ENCODE results near the gene PREPL. TPM values are rescaled to one million over a fixed set of nuclear protein-coding genes. Genes with fewer than 3 reads are reported as not detected.
A peak's percentile ranks its signal among the peaks of the same experiment; 100 is the strongest.

The PREPL gene
- total RNA-seq (2012; rRNA removed) (39.6 and 59.2 TPM in 2 replicates), polyA plus RNA-seq (2012; rRNA removed) (22.8 and 27.6 TPM in 2 replicates), Bru-seq, nascent RNA (percentile 86 among the genes with signal in this experiment), BruChase-seq, experiment 1, labeled RNA remaining after a 6-hour chase (percentile 88 among the genes with signal in this experiment), BruChase-seq, experiment 2, labeled RNA remaining after a 2-hour chase (percentile 87 among the genes with signal in this experiment)
- polyA plus RNA-seq (2012; cell fraction: cytosol; rRNA removed) = 3.9 and 4.9 TPM in 2 replicates
- polyA plus RNA-seq (2012; cell fraction: nucleus; rRNA removed; ENCODE audit: low replicate concordance) = 2.5 and 37.3 TPM in 2 replicates
- long read RNA-seq, full-length matches to known transcripts = 20 of 37 reads
- long read RNA-seq, partial matches to known transcripts = 4 of 37 reads
- long read RNA-seq, other reads (novel, unspliced or antisense) = 13 of 37 reads

DNA sequence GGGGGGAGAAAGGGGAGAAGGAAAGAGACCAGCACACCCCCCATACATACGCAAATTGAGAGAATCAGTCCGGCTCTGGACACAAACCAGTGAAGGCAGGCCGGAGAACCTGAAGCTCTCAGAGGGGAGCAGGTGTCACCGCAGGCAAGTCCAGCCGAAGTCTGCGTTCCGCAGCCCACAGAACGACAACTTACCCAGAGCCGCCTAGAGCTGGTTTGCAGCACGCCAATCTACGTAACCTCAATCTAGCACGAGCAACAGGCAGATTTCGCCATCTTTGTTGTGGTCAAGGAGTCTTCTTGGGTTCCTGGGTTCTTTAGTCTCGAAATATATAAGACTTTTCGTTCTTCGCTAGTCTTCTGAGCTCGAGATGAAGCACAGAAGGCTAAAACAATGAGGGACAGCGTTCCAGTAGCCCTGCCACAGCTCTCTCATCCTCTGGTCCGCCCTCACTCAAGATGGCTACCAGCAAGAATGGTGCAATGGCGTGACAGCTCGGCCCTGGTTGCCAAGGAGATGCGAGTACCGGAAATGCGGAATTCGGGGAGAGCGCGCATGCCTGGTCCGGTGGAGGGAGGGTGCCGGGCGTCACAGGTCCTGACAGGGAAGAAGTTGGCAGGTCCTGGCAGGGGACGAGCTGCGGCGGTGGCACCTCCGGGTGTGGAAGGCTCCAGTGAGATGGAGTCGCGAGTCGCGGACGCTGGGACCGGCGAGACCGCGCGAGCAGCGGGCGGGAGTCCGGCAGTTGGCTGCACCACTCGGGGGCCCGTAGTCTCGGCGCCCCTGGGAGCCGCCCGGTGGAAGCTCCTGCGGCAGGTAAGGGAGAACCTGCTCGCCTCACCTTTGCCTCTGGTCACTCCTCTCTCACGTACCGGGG lies at the start of gene PREPL, which contains the start of gene CAMKMT:
PREPL (minus strand) TSS at position 165 of the 877 bp plus-strand sequence. CDS start 15,152 bp downstream, outside the sequence.
CAMKMT (plus strand) TSS at position 618 of the 877 bp plus-strand sequence.
- no TSS peak for BruUV-seq (replicated peaks)
- peak; percentile 90 for TF ChIP-seq BHLHE40 (IDR thresholded peaks at IDR 0.05; ENCODE audit: low read depth, low read length)
- peak; percentile 25 for TF ChIP-seq RCOR1 (IDR thresholded peaks at IDR 0.05; ENCODE audit: insufficient replicate concordance, low read length)
- no peak for TF ChIP-seq RFX5 (IDR thresholded peaks at IDR 0.05; ENCODE audit: low read depth, low read length)
- TF ChIP-seq POLR2A (IDR thresholded peaks at IDR 0.05; ENCODE audit: low read depth, low read length) = peak; percentile 86
- no peak for TF ChIP-seq NFE2L2 (IDR thresholded peaks at IDR 0.05; ENCODE audit: low read depth, low read length)
- peak; percentile 95 for TF ChIP-seq CEBPB (IDR thresholded peaks at IDR 0.05; ENCODE audit: low read depth, low read length)
- no peak for TF ChIP-seq FOS (IDR thresholded peaks at IDR 0.05; ENCODE audit: low read depth, low read length)
- TF ChIP-seq, protein P1, sequence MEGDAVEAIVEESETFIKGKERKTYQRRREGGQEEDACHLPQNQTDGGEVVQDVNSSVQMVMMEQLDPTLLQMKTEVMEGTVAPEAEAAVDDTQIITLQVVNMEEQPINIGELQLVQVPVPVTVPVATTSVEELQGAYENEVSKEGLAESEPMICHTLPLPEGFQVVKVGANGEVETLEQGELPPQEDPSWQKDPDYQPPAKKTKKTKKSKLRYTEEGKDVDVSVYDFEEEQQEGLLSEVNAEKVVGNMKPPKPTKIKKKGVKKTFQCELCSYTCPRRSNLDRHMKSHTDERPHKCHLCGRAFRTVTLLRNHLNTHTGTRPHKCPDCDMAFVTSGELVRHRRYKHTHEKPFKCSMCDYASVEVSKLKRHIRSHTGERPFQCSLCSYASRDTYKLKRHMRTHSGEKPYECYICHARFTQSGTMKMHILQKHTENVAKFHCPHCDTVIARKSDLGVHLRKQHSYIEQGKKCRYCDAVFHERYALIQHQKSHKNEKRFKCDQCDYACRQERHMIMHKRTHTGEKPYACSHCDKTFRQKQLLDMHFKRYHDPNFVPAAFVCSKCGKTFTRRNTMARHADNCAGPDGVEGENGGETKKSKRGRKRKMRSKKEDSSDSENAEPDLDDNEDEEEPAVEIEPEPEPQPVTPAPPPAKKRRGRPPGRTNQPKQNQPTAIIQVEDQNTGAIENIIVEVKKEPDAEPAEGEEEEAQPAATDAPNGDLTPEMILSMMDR (conservative IDR thresholded peaks at IDR 0.05; ENCODE audit: low read depth, low read length) = no peak
- no peak for TF ChIP-seq RAD21 (IDR thresholded peaks at IDR 0.05; ENCODE audit: low read length)
- TF ChIP-seq USF2 (IDR thresholded peaks at IDR 0.05; ENCODE audit: low read depth, low read length) = peak; percentile 15; the same call in 1 of the 2 replicates
- peak; percentile 71; the same call in 1 of the 2 replicates for TF ChIP-seq MAZ (IDR thresholded peaks at IDR 0.05; ENCODE audit: borderline replicate concordance, low read depth, low read length)
- no peak for TF ChIP-seq MAFK (IDR thresholded peaks at IDR 0.05; ENCODE audit: low read depth, low read length)
- TF ChIP-seq CHD1 (IDR thresholded peaks at IDR 0.05; ENCODE audit: low read depth, low read length) = no peak

More for the DNA sequence above, at the start of gene PREPL, which contains the start of gene CAMKMT:
- Histone ChIP-seq H3K9ac (ENCODE audit: low read depth, low read length) (peak within 1 kb of the TSS; percentile 98), H2BK120ac (ENCODE audit: low read depth, low read length) (peak within 1 kb of the TSS; percentile 99), H3K27me3 (ENCODE audit: control insufficient read depth, insufficient read depth, low read length) (no peaks in the 10 kb centered on the region), H2AK5ac (ENCODE audit: low read depth, low read length) (peak within 1 kb of the TSS; percentile 91; the same call in 1 of the 2 replicates), H4K5ac (ENCODE audit: low read depth, low read length) (peak within 1 kb of the TSS; percentile 98), H3K14ac (replicated peaks; ENCODE audit: low read depth, low read length) (peak within 1 kb of the TSS; percentile 100), H3K4me2 (ENCODE audit: low read depth, low read length) (peak within 1 kb of the TSS; percentile 99), H2BK15ac (ENCODE audit: low read depth, low read length) (peak within 1 kb of the TSS; percentile 100), H3K36me3 (ENCODE audit: control insufficient read depth, insufficient read depth, low read length) (no peaks in the 10 kb centered on the region), H2AK9ac (replicated peaks; ENCODE audit: low read depth, low read length, poor library complexity) (peak within 1 kb of the TSS; percentile 92), H3K56ac (ENCODE audit: extremely low read depth, insufficient read depth, low read length) (peak within 1 kb of the TSS; percentile 100), H4K8ac (ENCODE audit: low read depth in 2 of 2, low read length in 2 of 2) (peak within 1 kb of the TSS; percentile 90 to 98), H3K9me3 (ENCODE audit: control insufficient read depth, insufficient read depth, low read length) (no peaks in the 10 kb centered on the region), H3K9me1 (ENCODE audit: insufficient read depth, low read length) (no peaks in the 10 kb centered on the region), H3K79me1 (ENCODE audit: low read depth in 1 of 2, low read length in 2 of 2) (peaks cover 17 to 26% of the 10 kb centered on the region in 2 experiments), H3K4me3 (ENCODE audit: insufficient read depth, low read depth, low read length) (peak within 1 kb of the TSS; percentile 58), H3K4me1 (ENCODE audit: control insufficient read depth, insufficient read depth, low read length) (no peaks in the 10 kb centered on the region), H3K23ac (ENCODE audit: low read depth, low read length) (peak within 1 kb of the TSS; percentile 100), H2BK20ac (ENCODE audit: low read depth, low read length) (peak within 1 kb of the TSS; percentile 98), H3K27ac (ENCODE audit: insufficient read depth, low read length) (peak within 1 kb of the TSS; percentile 98), H2BK5ac (ENCODE audit: low read depth, low read length, poor library complexity, severe bottlenecking) (peak within 1 kb of the TSS; percentile 99), H3K4ac (ENCODE audit: low read depth, low read length) (peak within 1 kb of the TSS; percentile 100), H4K91ac (ENCODE audit: insufficient read depth, low read depth, low read length) (peak within 1 kb of the TSS; percentile 100), H4K20me1 (ENCODE audit: insufficient read depth, low read length) (peaks cover 3% of the 10 kb centered on the region; the same call in 1 of the 2 replicates), H3K18ac (ENCODE audit: low read depth, low read length) (peak within 1 kb of the TSS; percentile 99), H2AFZ (replicated peaks; ENCODE audit: low read length, poor library complexity) (peak within 1 kb of the TSS; percentile 93)
- DNase-seq = peak; percentile 97
- ChIA-PET POLR2A (ENCODE audit: unreplicated experiment) (interaction anchor here (0.6 to 0.8 kb wide), 2 partner anchors 13 to 171 kb away, joined by 3 to 5 read pairs; no protein-coding TSS in a partner anchor), CTCF (interaction anchor here (1.2 kb wide), 1 partner anchor 31 kb away, joined by 3 read pairs; no protein-coding TSS in a partner anchor)
- intact Hi-C loops (cut with micrococcal nuclease) = loop anchor here (1.0 to 10.0 kb wide), 3 partner anchors 117 to 277 kb away; no protein-coding TSS in a partner anchor
- 0% methylated on average over 28 of the region's 57 CpGs; no CpG with 5 or more reads in 1 of the 2 experiments for WGBS, 2 experiments (ENCODE audit: extremely low coverage in 2 of 2, insufficient read length in 1 of 2)
- peak; percentile 92 for ATAC-seq (ENCODE audit: low read depth)
- dilution Hi-C loops (cut with HindIII; ENCODE audit: low sequenced_read_pairs, unreplicated experiment) = no loop called here
- in situ Hi-C loops (cut with MboI; ENCODE audit: low sequenced_read_pairs) = no loop called here

All from IMR-90 (cell line).